Measurements from ENCODE around the gene TLR10.
"Not testable (repeated sequence)": the region's sequence is repeated elsewhere in the genome, so short reads cannot be mapped to it uniquely, and the experiment has no call there.

TLR10 gene

DNA sequence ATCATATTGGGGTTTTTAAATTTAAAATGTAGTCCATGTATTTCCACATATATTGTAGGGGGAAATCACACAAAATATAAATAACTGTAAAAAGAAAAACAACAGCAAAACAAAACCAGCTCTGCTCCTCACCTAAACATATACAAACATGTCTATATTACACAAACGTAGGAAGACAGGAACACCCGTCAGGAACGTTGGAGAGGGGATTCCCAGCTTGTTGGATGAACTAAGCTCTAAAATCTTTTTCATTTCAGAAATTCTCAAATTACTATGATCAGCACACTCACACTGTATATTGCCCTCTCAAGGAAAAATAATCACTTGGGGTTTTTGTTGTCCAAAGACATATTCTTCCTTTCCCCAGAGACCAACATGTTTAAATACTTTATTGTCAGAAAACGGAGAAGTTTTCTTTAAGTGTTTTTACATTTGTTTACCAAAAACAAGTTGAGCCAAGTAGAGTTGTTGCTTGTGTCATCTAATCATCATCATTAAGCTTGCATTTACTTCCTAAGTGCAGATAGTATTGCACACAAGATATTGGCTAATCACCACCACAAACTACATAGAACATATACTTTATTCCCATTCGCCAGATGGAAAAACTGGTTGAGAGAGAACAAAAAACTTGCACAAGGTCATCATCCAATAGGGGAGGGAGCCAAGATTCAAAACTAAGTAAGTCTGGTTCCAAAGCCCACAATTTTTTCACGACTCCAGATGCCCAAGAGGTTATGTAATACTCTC, 2.4 kb upstream of the TLR10 start:
- no peak for DNase-seq
- TF ChIP-seq POLR2A (IDR thresholded peaks at IDR 0.05; ENCODE audit: low read length) (no peak), GATA1 (IDR thresholded peaks at IDR 0.05; ENCODE audit: low read depth, low read length) (no peak)

GRCh38 chr4:38784141-38784540, 1.4 kb upstream of the TLR10 start:
- TF ChIP-seq POLR2A (IDR thresholded peaks at IDR 0.05; ENCODE audit: low read length) (no peak), GATA1 (IDR thresholded peaks at IDR 0.05; ENCODE audit: low read depth, low read length) (no peak)
- DNase-seq: no peak

DNA sequence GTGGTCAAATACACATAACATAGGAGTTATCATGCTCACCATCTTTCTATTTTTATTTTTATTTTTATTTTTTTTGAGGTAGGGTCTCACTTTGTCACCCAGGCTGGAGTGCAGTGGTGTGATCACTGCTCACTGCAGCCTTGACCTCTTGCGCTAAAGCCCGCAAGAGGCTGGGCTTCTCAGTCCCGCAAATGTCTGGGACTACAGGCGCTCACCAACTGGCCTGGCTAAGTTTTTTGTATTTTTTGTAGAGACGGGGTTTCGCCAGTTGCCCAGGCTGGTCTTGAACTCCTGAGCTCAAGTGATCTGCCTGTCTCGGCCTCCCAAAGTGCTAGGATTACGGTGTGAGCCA, 295 bp upstream of the TLR10 start:
- TF ChIP-seq GATA1 (IDR thresholded peaks at IDR 0.05; ENCODE audit: low read depth, low read length) (no peak), POLR2A (IDR thresholded peaks at IDR 0.05; ENCODE audit: low read length) (no peak)
- DNase-seq: no peak

- no peak for TF ChIP-seq POLR2A (IDR thresholded peaks at IDR 0.05; ENCODE audit: low read length)
- TF ChIP-seq GATA1 (IDR thresholded peaks at IDR 0.05; ENCODE audit: low read depth, low read length): no peak
- DNase-seq: no peak
Observed at GRCh38 chr4:38781854-38782261, 932 bp downstream of the TLR10 start.

DNA sequence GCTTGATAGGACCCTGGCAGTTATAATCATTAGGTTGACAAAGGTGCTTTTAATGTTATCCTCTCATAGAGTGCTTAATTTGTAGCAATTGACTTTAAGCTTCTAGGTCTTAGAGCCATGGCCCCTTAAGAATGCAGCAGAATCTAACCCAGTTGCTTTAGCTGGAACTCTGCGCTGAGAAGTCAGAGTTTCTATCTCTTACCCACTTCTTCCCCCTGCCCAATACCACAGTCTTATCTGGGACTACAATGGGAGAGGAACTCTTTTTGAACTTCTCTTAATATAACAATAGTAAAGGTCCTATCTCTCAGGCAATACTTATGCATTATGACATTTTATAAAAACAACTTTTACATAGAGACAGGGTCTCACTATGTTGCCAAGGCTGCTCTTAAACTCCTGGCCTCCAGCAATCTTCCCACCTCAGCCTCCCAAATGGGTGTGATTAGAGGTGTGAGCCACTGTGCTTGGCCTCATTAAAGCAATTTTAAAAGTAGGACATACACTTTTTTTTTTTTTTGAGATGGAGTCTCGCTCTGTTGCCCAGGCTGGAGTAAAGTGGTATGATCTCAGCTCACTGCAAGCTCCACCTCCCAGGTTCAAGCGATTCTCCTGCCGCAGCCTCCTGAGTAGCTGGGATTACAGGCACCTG, 1.8 kb downstream of the TLR10 start:
- TF ChIP-seq POLR2A (IDR thresholded peaks at IDR 0.05; ENCODE audit: low read length) (no peak), GATA1 (IDR thresholded peaks at IDR 0.05; ENCODE audit: low read depth, low read length) (no peak)
- DNase-seq: peak in 1 of 2 experiments; percentile 18

GRCh38 chr4:38779790-38780189, 3.0 kb downstream of the TLR10 start:
- DNase-seq: no peak
- no peak for TF ChIP-seq POLR2A (IDR thresholded peaks at IDR 0.05; ENCODE audit: low read length)
- TF ChIP-seq GATA1 (IDR thresholded peaks at IDR 0.05; ENCODE audit: low read depth, low read length): no peak

- not testable (repeated sequence) for DNase-seq
Observed at GRCh38 chr4:38777925-38778324, 4.9 kb downstream of the TLR10 start.

DNA sequence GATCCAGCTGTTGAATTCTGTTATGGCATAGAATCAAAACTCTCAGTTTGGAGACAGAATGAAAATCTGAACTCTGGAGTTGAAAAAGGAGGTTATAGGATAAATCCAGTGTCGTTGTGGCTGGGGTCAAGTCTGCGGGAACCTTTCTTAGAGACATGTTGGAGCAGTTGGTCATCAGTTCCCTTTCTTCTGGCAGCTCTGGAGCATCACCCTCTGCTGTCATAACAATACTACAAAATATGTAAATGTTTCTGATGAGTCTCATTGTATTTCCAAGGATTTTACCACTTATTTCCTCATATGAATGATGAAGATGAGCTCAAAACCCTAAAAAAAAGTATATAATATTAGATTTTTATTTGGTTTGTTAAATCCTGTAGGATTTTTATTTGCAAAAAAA, 7.5 kb downstream of the TLR10 start:
- TF ChIP-seq GATA1 (IDR thresholded peaks at IDR 0.05; ENCODE audit: low read depth, low read length) (no peak), POLR2A (IDR thresholded peaks at IDR 0.05; ENCODE audit: low read length) (no peak)
- no peak for DNase-seq

DNA sequence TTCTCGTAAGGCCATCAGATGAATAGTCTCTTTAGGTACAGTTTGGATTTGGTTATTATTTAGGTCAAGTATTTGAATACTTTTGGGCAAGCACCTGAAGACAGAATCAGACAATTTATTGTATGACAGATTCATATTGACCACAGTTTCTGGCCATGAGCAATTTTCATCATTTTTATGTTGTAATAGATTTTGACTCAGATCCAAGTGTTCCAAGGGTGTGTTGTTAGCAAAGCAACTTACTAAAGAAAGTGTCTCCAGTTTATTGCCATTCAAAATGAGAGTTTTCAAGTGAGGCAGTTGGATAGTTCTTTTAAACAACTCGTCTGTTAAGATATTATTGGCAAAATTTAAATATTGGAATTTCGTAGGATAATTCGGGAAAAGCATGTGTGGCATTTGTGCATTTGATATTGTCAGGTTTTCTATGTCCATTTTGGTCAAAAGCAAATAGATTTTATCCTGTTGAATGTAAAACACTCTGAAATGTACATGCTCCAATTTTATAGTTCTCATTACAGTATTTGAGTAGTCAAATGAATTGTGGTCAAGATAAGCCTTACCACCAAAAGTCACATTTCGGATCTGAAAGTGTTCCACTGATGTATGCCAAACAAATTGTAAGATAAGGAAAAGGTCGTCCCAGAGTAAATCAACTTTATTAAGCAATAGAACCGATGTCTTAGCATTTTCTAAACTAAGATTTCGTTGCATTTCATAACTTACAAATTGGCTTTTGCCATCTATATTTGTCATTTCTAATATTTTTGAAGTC, 8.4 kb downstream of the TLR10 start:
- peak in 1 of 2 experiments; percentile 7 for DNase-seq
- no peak for TF ChIP-seq POLR2A (IDR thresholded peaks at IDR 0.05; ENCODE audit: low read length)

DNA sequence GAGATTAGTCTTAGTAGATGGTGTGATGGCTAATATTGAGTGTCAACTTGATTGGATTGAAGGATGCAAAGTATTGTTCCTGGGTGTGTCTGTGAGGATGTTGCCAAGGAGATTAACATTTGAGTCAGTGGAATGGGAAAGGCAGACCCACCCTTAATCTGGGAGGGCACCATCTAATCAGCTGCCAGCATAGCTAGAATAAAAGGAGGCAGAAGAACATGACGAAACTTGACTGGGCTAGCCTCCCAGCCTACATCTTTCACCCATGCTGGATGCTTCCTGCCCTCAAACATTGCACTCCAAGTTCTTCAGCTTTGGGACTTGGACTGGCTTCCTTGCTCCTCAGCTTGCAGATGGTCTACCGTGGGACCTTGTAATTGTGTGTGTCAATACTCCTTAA, 12.5 kb downstream of the TLR10 start:
- DNase-seq: not testable (repeated sequence)

DNA sequence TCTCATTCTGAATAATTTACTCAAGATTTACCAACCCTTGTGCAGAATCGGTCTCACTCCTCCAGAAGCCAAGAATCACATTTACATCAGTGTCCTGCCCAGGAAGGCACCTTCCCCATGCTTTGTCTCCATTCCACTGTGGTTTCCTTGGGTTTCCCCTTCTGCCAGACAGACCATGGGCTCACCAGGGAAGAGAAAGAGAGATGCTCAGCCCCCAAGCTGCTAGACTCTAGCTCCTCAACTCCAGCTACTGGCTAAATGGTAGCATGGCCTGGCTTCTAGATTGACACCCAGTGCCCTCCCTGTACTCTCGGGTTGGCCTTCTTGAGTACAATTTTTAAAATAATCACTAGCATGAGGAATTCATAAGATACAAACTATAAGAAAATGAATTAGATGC, 12.9 kb downstream of the TLR10 start:
- no peak for DNase-seq
- TF ChIP-seq POLR2A (IDR thresholded peaks at IDR 0.05; ENCODE audit: low read length) (no peak), GATA1 (IDR thresholded peaks at IDR 0.05; ENCODE audit: low read depth, low read length) (no peak)

DNA sequence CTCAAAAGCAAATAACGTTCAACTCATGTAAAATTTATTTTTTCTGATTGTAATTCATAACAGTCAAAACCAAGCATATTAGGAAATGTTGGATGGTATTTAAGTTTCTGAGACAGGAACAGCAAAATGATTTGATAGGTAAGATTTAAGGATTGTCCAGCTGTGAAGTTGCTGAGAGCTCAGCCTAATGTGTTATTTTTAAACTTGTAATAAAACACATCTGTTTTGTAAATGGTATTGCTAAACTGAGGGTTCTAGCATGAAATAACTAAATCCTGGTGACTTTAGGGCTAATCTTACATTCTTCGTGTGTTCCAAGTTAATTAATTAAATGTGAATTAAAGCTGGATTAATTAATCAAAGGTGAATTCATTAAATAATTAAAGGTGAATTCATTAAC, 13.3 kb downstream of the TLR10 start:
- TF ChIP-seq GATA1 (IDR thresholded peaks at IDR 0.05; ENCODE audit: low read depth, low read length) (no peak), POLR2A (IDR thresholded peaks at IDR 0.05; ENCODE audit: low read length) (no peak)

GRCh38 chr4:38768968-38769394, 13.8 kb downstream of the TLR10 start:
- DNase-seq: no peak
- TF ChIP-seq GATA1 (IDR thresholded peaks at IDR 0.05; ENCODE audit: low read depth, low read length) (no peak), POLR2A (IDR thresholded peaks at IDR 0.05; ENCODE audit: low read length) (no peak)

More for the DNA sequence above, 13.3 kb downstream of the TLR10 start:
- no peak for DNase-seq

GRCh38 chr4:38766940-38767339, 15.8 kb downstream of the TLR10 start:
- not testable (repeated sequence) for DNase-seq

DNA sequence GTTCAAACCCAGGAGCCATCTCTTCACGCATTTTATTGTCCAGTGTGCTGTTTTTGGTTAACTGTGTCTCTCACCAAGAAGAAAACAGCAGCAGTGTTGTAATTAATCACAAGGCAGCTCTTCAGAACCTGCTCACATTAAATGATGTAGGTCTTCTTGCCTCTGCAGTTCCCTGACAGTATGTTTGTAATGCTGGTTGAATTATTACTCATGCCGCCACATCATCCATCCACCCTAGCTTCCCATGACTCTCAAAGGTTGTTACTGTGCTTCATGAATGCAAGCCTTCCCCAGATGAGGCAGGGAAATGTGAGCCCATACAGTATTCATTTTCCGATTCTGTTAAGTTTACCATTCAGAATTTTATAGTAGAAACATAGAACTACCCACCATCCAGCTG, 17.4 kb downstream of the TLR10 start:
- DNase-seq: no peak
- no peak for TF ChIP-seq GATA1 (IDR thresholded peaks at IDR 0.05; ENCODE audit: low read depth, low read length)
- TF ChIP-seq POLR2A (IDR thresholded peaks at IDR 0.05; ENCODE audit: low read length): no peak

Measured in erythroblast (primary cell).